ENCODE data around the gene SCN2A. TPM values are rescaled to one million over a fixed set of nuclear protein-coding genes. Genes with fewer than 3 reads are reported as not detected.

SCN2A gene
- total and polyA plus RNA-seq, 2 donors (not counting 3 experiments of a cell fraction or from before 2014, with no cell fraction given), result not detected

DNA sequence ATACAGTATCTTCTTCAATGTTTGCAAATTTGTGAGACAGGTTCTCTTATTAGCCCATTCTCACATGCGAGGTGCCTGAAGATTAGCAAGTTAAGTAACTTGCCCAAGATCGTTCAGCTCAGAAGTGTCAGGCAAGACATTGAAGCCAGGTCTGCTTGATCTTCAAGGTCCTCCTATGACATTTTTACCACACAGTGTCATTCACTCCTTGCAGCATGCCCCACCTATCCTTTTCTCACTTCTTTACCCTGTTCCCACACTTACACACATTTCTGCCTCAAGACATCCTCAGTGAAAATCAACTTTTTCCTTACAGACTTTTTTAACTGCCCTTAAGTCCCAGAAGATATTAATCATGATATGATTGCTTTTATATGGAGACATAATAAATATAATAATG, 73.8 kb downstream of the SCN2A start:
- CTCF ChIA-PET, result interaction anchor here (0.9 kb wide), 2 partner anchors 19 to 169 kb away, joined by 3 read pairs; no protein-coding TSS in a partner anchor
- intact Hi-C loops (cut with micrococcal nuclease), result no loop called here
- dilution Hi-C loops (cut with MboI; ENCODE audit: extremely low pct_ligation_motif_present, low sequenced_read_pairs), result no loop called here

More for the DNA sequence above, 73.8 kb downstream of the SCN2A start:
- no peak overlapping the region for H2AFZ ChIP-seq (ENCODE audit: low read depth, low read length)
- DNase-seq (ENCODE audit: low read depth, low spot score) (no peak), FAIRE-seq (no peak)
- H3K9me3 ChIP-seq (replicated peaks; ENCODE audit: control insufficient read depth, insufficient read depth, low read length), result no peaks in the 10 kb centered on the region
- no peak overlapping the region for H3K4me2 ChIP-seq (ENCODE audit: insufficient read depth, low read length)
- H3K27ac ChIP-seq (ENCODE audit: insufficient read depth, low read depth, low read length), result no peak overlapping the region
- H3K9me1 ChIP-seq (replicated peaks; ENCODE audit: control insufficient read depth, extremely low read depth, insufficient read depth, low read length), result no peaks in the 10 kb centered on the region
- no peak overlapping the region for H3K9ac ChIP-seq (replicated peaks; ENCODE audit: extremely low read depth, insufficient read depth, low read length)
- no TSS peak for BruUV-seq (replicated peaks)
- H3K4me3 ChIP-seq (replicated peaks in 1 of 3; ENCODE audit: insufficient read depth in 1 of 3, low read depth in 1 of 3, low read length in 3 of 3), result no peak overlapping the region
- H4K20me1 ChIP-seq (replicated peaks; ENCODE audit: control insufficient read depth, extremely low read depth, insufficient read depth, low read length), result no peaks in the 10 kb centered on the region
- no peaks in the 10 kb centered on the region for H3K36me3 ChIP-seq (ENCODE audit: control insufficient read depth in 2 of 2, extremely low read depth in 1 of 2, insufficient read depth in 2 of 2, low read length in 2 of 2)
- POLR2A ChIA-PET, result no interaction called here
- no peaks in the 10 kb centered on the region for H3K79me2 ChIP-seq (ENCODE audit: control insufficient read depth, insufficient read depth, low read length)
- TF ChIP-seq GATA2 (IDR thresholded peaks at IDR 0.05; ENCODE audit: insufficient read depth, insufficient read length, low read depth, low read length) (no peak), POLR2A (IDR thresholded peaks at IDR 0.05; ENCODE audit: low read depth, low read length) (no peak), EZH2 (IDR thresholded peaks at IDR 0.05; ENCODE audit: borderline replicate concordance, low read depth, low read length, severe bottlenecking) (no peak), MYC (IDR thresholded peaks at IDR 0.05; ENCODE audit: low read depth, low read length) (no peak), JUN (IDR thresholded peaks at IDR 0.05; ENCODE audit: borderline replicate concordance, insufficient read depth, insufficient read length, low read depth) (no peak), POLR2AphosphoS5 (IDR thresholded peaks at IDR 0.05; ENCODE audit: insufficient read depth, low read depth, low read length) (no peak), FOS (IDR thresholded peaks at IDR 0.05; ENCODE audit: borderline replicate concordance, insufficient read depth, low read length) (no peak)
- TF ChIP-seq, protein P1, sequence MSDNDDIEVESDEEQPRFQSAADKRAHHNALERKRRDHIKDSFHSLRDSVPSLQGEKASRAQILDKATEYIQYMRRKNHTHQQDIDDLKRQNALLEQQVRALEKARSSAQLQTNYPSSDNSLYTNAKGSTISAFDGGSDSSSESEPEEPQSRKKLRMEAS (IDR thresholded peaks at IDR 0.05; ENCODE audit: insufficient read depth, insufficient read length), result no peak
- TF ChIP-seq, protein P2, sequence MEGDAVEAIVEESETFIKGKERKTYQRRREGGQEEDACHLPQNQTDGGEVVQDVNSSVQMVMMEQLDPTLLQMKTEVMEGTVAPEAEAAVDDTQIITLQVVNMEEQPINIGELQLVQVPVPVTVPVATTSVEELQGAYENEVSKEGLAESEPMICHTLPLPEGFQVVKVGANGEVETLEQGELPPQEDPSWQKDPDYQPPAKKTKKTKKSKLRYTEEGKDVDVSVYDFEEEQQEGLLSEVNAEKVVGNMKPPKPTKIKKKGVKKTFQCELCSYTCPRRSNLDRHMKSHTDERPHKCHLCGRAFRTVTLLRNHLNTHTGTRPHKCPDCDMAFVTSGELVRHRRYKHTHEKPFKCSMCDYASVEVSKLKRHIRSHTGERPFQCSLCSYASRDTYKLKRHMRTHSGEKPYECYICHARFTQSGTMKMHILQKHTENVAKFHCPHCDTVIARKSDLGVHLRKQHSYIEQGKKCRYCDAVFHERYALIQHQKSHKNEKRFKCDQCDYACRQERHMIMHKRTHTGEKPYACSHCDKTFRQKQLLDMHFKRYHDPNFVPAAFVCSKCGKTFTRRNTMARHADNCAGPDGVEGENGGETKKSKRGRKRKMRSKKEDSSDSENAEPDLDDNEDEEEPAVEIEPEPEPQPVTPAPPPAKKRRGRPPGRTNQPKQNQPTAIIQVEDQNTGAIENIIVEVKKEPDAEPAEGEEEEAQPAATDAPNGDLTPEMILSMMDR (IDR thresholded peaks at IDR 0.05; ENCODE audit: extremely low read depth in 1 of 2, insufficient read depth in 1 of 2, low read depth in 1 of 2, low read length in 2 of 2), result no peak
- no peaks in the 10 kb centered on the region for H3K4me1 ChIP-seq (ENCODE audit: control insufficient read depth, extremely low read depth, insufficient read depth, low read length)
- peaks cover 0 to 3% of the 10 kb centered on the region in 2 experiments for H3K27me3 ChIP-seq (ENCODE audit: control insufficient read depth in 2 of 2, insufficient read depth in 2 of 2, low read length in 2 of 2)
